ENCODE data around the gene RAC2. TPM values are rescaled to one million over a fixed set of nuclear protein-coding genes. Genes with fewer than 3 reads are reported as not detected.

RAC2 gene
- total and polyA plus RNA-seq, 7 donors = 0.90 to 5.0 (median 2.3) TPM

DNA sequence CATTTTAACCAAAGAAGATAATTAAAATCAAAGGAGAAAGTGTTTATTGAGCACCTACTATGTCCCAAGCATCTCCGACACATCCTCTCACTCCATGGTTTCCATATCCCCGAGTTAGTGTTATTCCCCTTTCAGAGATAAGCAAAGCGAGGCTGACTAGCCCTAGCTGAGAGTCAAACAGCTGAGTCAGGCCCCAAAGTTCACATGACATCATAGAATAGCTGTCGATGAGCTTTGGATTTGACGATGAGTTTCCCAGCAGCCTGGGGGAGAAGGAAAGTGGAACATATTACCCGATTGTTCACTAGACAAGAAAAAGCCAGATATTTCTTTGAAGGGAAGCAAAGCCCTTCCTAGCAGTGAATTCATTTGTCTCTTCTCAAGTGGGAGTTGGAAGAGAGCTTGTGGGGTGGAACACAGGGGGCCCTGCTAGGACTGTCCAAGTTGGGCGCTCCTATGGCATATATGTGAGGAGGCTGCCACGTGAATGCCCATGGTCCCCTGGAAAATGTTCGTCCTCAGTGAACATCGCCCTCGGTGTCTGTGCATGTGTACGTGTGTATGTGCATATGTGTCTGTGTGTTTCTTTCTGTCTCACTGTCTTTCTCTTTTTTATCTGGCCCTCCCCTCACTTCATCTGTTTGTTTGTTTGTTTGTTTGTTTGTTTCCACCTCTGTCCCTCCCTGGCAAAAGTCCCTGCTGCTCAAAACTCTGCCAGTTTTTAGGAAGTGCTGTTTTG lies 37.7 kb upstream of the RAC2 start:
- Histone ChIP-seq H3K4me3 (no peak overlapping the region), H3K27me3 (ENCODE audit: insufficient read depth in 3 of 3, low read length in 2 of 3) (peaks cover 0 to 46% (median 17%) of the 10 kb centered on the region in 3 donors), H3K9me3 (no peaks in the 10 kb centered on the region), H3K4me1 (no peaks in the 10 kb centered on the region), H3K36me3 (ENCODE audit: insufficient read depth in 1 of 2, low read depth in 1 of 2) (no peaks in the 10 kb centered on the region), H3K27ac (no peak overlapping the region)
- TF ChIP-seq, protein P1, sequence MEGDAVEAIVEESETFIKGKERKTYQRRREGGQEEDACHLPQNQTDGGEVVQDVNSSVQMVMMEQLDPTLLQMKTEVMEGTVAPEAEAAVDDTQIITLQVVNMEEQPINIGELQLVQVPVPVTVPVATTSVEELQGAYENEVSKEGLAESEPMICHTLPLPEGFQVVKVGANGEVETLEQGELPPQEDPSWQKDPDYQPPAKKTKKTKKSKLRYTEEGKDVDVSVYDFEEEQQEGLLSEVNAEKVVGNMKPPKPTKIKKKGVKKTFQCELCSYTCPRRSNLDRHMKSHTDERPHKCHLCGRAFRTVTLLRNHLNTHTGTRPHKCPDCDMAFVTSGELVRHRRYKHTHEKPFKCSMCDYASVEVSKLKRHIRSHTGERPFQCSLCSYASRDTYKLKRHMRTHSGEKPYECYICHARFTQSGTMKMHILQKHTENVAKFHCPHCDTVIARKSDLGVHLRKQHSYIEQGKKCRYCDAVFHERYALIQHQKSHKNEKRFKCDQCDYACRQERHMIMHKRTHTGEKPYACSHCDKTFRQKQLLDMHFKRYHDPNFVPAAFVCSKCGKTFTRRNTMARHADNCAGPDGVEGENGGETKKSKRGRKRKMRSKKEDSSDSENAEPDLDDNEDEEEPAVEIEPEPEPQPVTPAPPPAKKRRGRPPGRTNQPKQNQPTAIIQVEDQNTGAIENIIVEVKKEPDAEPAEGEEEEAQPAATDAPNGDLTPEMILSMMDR (IDR thresholded peaks at IDR 0.05) = no peak
- no peak for ATAC-seq
- DNase-seq = no peak
- intact Hi-C loops (cut with DNase I) = no loop called here
- 81 to 86% (median 86%) methylated on average over 12 of the region's 12 CpGs for WGBS, 3 donors

DNA sequence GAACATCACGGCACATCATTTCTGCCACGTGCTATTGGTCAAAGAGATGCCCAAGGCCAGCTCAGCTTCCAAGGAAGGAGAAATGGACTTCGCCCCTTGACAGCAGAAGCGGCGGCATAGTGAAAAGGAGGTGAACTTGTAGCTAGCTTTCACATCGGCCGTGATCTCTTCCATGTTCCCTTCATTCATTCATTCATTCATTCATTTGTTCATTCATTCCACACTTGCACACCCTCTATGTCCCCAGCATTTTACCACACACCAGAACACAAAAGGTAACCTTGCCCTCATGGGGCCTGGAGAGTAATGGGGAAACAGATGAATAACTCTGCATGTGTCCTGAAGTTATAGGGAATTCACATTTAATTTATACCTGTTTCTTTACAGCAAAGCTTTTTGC lies 37.1 kb upstream of the RAC2 start:
- WGBS, 3 donors = 77 to 88% (median 81%) methylated on average over 7 of the region's 7 CpGs
- H3K4me1 ChIP-seq = no peaks in the 10 kb centered on the region
- TF ChIP-seq, protein P1 (IDR thresholded peaks at IDR 0.05) = no peak
- DNase-seq (no peak), ATAC-seq (no peak)
- no peak overlapping the region for H3K27ac ChIP-seq
- no peaks in the 10 kb centered on the region for H3K9me3 ChIP-seq
- H3K27me3 ChIP-seq (ENCODE audit: insufficient read depth in 3 of 3, low read length in 2 of 3) = peaks cover 0 to 40% (median 17%) of the 10 kb centered on the region in 3 donors
- no peaks in the 10 kb centered on the region for H3K36me3 ChIP-seq (ENCODE audit: insufficient read depth in 1 of 2, low read depth in 1 of 2)
- intact Hi-C loops (cut with DNase I) = no loop called here
- no peak overlapping the region for H3K4me3 ChIP-seq

DNA sequence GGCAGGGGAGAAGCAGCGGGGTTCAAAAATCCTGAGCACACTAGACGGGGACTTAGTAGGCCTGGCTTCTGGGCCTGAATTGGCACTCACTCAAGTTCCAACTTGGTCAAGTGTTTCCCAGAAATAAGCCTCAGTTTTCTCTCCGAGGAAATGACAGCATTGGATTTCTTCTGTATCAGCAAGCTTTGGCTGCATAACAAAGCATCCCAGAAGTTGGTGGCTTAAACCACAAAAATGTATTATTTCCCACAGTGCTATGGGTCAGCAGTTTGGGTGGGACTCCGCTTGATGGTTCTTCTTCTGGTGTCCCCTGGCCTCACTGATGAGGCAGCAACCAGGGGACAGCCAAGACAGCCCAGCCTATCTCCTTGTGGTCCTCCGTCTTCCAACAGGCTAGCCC lies 36.6 kb upstream of the RAC2 start:
- no peak overlapping the region for H3K27ac ChIP-seq
- DNase-seq (no peak), ATAC-seq (no peak)
- no peaks in the 10 kb centered on the region for H3K36me3 ChIP-seq (ENCODE audit: insufficient read depth in 1 of 2, low read depth in 1 of 2)
- intact Hi-C loops (cut with DNase I) = no loop called here
- TF ChIP-seq, protein P1 (IDR thresholded peaks at IDR 0.05) = no peak
- 91 to 99% (median 91%) methylated on average over 5 of the region's 5 CpGs for WGBS, 3 donors
- H3K27me3 ChIP-seq (ENCODE audit: insufficient read depth in 3 of 3, low read length in 2 of 3) = peaks cover 0 to 40% (median 19%) of the 10 kb centered on the region in 3 donors
- no peaks in the 10 kb centered on the region for H3K9me3 ChIP-seq
- H3K4me3 ChIP-seq = no peak overlapping the region
- no peaks in the 10 kb centered on the region for H3K4me1 ChIP-seq

DNA sequence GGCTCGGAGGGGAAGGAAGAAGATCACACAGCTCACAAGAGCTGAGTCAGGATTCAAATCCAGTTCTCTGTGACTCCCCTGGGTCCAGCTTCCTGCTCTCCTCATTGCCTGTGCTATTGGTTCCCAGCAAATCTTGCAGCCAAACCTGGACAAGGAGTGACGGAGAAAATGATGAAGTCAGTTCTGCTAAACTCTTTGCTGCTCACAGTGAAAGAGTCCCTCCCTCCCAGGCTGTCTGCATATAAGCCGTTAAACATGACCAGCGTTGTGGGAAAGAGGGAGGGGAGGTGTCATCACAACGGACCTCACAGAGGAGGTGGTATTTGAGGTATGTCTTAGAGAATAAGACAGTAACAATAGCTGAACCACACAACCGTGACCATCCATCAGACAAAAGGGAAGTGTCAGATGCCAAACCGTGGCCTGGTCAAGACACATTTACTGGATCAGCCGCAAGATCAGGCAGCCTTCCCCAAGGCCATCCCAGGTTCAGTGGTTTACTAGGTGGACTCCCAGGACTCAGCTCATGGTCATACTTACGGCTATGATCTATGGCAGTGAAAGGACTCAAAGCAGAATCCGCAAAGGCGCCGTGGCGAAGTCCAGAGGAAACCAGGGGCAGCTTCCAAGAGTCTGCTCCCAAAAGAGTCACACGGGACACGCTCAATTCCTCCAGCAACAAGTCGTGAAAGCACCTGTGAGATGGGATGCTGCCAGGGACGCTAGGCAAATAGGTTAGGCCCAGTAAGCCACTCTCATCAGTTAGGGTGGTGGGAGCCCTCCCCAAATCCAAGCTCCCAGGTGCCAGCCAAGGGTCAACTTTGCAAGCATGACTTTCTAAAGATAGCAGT lies 35.5 kb upstream of the RAC2 start:
- DNase-seq (no peak), ATAC-seq (no peak)
- Histone ChIP-seq H3K9me3 (no peaks in the 10 kb centered on the region), H3K36me3 (ENCODE audit: insufficient read depth in 1 of 2, low read depth in 1 of 2) (no peaks in the 10 kb centered on the region), H3K4me3 (no peak overlapping the region), H3K4me1 (no peaks in the 10 kb centered on the region), H3K27me3 (ENCODE audit: insufficient read depth in 3 of 3, low read length in 2 of 3) (peaks cover 0 to 43% (median 19%) of the 10 kb centered on the region in 3 donors), H3K27ac (no peak overlapping the region)
- 57 to 60% (median 59%) methylated on average over 17 of the region's 17 CpGs for WGBS, 3 donors
- TF ChIP-seq, protein P1 (IDR thresholded peaks at IDR 0.05) = no peak
- intact Hi-C loops (cut with DNase I) = no loop called here
